Calu3 (cell line): Measurements from ENCODE around the gene IQCK. TPM values are rescaled to one million over a fixed set of nuclear protein-coding genes. Genes with fewer than 3 reads are reported as not detected.

ENCODE experiments used
- BruUV-seq: library from RNA; stranded (reverse); fragments of 400-500 nt; replicated peaks from 2 replicates; lab custom pipeline; 2021; lab: Mats Ljungman, UMichigan
- CTCF ChIA-PET: fragments of 300-600 bp; sonication (Branson Sonifier 250); formaldehyde crosslinking; loops from one replicate; lab custom pipeline; 2022; ENCODE audit warnings: antibody characterized with exemption; lab: Charles Lee
- DNase-seq: peaks from one replicate; pipeline ENCODE4 v3.0.0; 2022
- H3K27ac Mint-ChIP-seq: one replicate; pipeline ENCODE4 v1.8.0; 2022; ENCODE audit warnings: mixed read lengths; ENCODE audit not compliant: unreplicated experiment
- H3K27me3 Mint-ChIP-seq: one replicate; pipeline ENCODE4 v1.8.0; 2022; ENCODE audit warnings: mixed read lengths; ENCODE audit not compliant: unreplicated experiment
- H3K36me3 Mint-ChIP-seq: one replicate; pipeline ENCODE4 v1.8.0; 2022; ENCODE audit warnings: mild to moderate bottlenecking, moderate library complexity, mixed read lengths; ENCODE audit not compliant: insufficient read depth, unreplicated experiment
- H3K4me1 Mint-ChIP-seq: one replicate; pipeline ENCODE4 v1.8.0; 2022; ENCODE audit warnings: mild to moderate bottlenecking, low read depth, mixed read lengths; ENCODE audit not compliant: unreplicated experiment
- H3K4me3 Mint-ChIP-seq: one replicate; pipeline ENCODE4 v1.8.0; 2022; ENCODE audit warnings: mild to moderate bottlenecking, low read depth, moderate library complexity, mixed read lengths; ENCODE audit not compliant: unreplicated experiment
- H3K9me3 Mint-ChIP-seq: one replicate; pipeline ENCODE4 v1.8.0; 2022; ENCODE audit warnings: low read depth, mixed read lengths; ENCODE audit not compliant: unreplicated experiment
- CTCF ChIP-seq: fragments of 200-600 bp; IDR thresholded peaks from one replicate; pipeline ENCODE4 v1.8.0; 2022; ENCODE audit warnings: antibody characterized with exemption; ENCODE audit not compliant: unreplicated experiment
- intact Hi-C: fragments of 100-400 bp; cut with micrococcal nuclease; formaldehyde crosslinking; loops from one replicate; pipeline ENCODE4 v1.10.0; 2022; ENCODE audit not compliant: unreplicated experiment
- total RNA-seq: library from RNA; stranded (reverse); gene quantifications from 2 replicates; pipeline ENCODE4 v1.2.3, GENCODE V29; 2022

IQCK gene
- total RNA-seq, 1 experiment from 2014 or later: 42.5 TPM

GRCh38 chr16:19884611-19885450 is 166.8 kb downstream of the IQCK start, which contains the start of gene GPRC5B:
Gene GPRC5B, minus strand, starts transcription at chr16:19884848. Its CDS starts 12,003 bp downstream, at chr16:19872845.
- H3K36me3 Mint-ChIP-seq: peaks cover 57% of the 10 kb centered on the region
- H3K4me1 Mint-ChIP-seq: peaks cover 15% of the 10 kb centered on the region
- CTCF ChIA-PET: interaction anchor here (0.6 to 3.5 kb wide), 8 partner anchors 141 to 301 kb away, joined by 3 to 41 read pairs (median 6); no protein-coding TSS in a partner anchor
- H3K4me3 Mint-ChIP-seq: peak within 1 kb of the TSS; percentile 90
- no TSS peak for BruUV-seq
- TF ChIP-seq CTCF: peak; percentile 19
- H3K27me3 Mint-ChIP-seq: no peaks in the 10 kb centered on the region
- H3K27ac Mint-ChIP-seq: peak within 1 kb of the TSS; percentile 80
- intact Hi-C loops: loop anchor here (5.0 kb wide), 2 partner anchors 183 to 303 kb away; no protein-coding TSS in a partner anchor
- no peaks in the 10 kb centered on the region for H3K9me3 Mint-ChIP-seq
- DNase-seq: peak; percentile 74

GRCh38 chr16:19885451-19886072 is 167.5 kb downstream of the IQCK start:
- no peak for DNase-seq
- H3K27ac Mint-ChIP-seq: no peak overlapping the region
- TF ChIP-seq CTCF: no peak

GRCh38 chr16:19886073-19886941 is 168.2 kb downstream of the IQCK start:
- TF ChIP-seq CTCF: peak; percentile 100
- H3K4me1 Mint-ChIP-seq: peaks cover 8% of the 10 kb centered on the region
- intact Hi-C loops: loop anchor here (1.0 to 5.0 kb wide), 4 partner anchors 132 to 327 kb away; no protein-coding TSS in a partner anchor
- H3K27me3 Mint-ChIP-seq: no peaks in the 10 kb centered on the region
- peak; percentile 86 for DNase-seq
- H3K27ac Mint-ChIP-seq: no peak overlapping the region
- no TSS peak for BruUV-seq
- H3K36me3 Mint-ChIP-seq: peaks cover 45% of the 10 kb centered on the region
- CTCF ChIA-PET: interaction anchor here (0.5 to 3.5 kb wide), 11 partner anchors 13 to 499 kb away, joined by 4 to 41 read pairs (median 4); no protein-coding TSS in a partner anchor
- peak overlapping the region; percentile 90 for H3K4me3 Mint-ChIP-seq
- peaks cover 5% of the 10 kb centered on the region for H3K9me3 Mint-ChIP-seq

More at GRCh38 chr16:19885451-19886072, 167.5 kb downstream of the IQCK start:
- H3K4me1 Mint-ChIP-seq: peaks cover 15% of the 10 kb centered on the region
- BruUV-seq: no TSS peak
- peaks cover 52% of the 10 kb centered on the region for H3K36me3 Mint-ChIP-seq
- peak overlapping the region; percentile 90 for H3K4me3 Mint-ChIP-seq
- CTCF ChIA-PET: interaction anchor here (0.5 to 3.5 kb wide), 7 partner anchors 13 to 302 kb away, joined by 4 to 41 read pairs (median 4); no protein-coding TSS in a partner anchor
- H3K9me3 Mint-ChIP-seq: no peaks in the 10 kb centered on the region
- H3K27me3 Mint-ChIP-seq: no peaks in the 10 kb centered on the region
- intact Hi-C loops: loop anchor here (1.0 to 5.0 kb wide), 4 partner anchors 131 to 326 kb away; no protein-coding TSS in a partner anchor
